PC-3 (cell line): ENCODE results near the gene APOA4. TPM values are rescaled to one million over a fixed set of nuclear protein-coding genes. Genes with fewer than 3 reads are reported as not detected.

Experiments
- ATAC-seq: fragments of 200-7000 bp; cut with Tn5 transposase; 2 replicates; pipeline ENCODE4 v1.9.1; 2020; ENCODE audit warnings: mild to moderate bottlenecking, moderate library complexity
- BruUV-seq: library from RNA; stranded (reverse); fragments of 400-500 nt; replicated peaks from 2 replicates; lab custom pipeline; 2021; lab: Mats Ljungman, UMichigan
- CTCF ChIA-PET: fragments of 300-600 bp; sonication (Branson Sonifier 250); formaldehyde crosslinking; loops from one replicate; lab custom pipeline; 2022; ENCODE audit warnings: antibody characterized with exemption; lab: Charles Lee
- POLR2A ChIA-PET: fragments of 300-600 bp; sonication (Branson Sonifier 250); formaldehyde crosslinking; loops from one replicate; lab custom pipeline; 2022; ENCODE audit warnings: antibody characterized with exemption; ENCODE audit not compliant: unreplicated experiment; lab: Charles Lee
- DNase-seq: peaks from one replicate; pipeline ENCODE4 v3.0.0-alpha.2; 2015
- H2AFZ ChIP-seq: fragments of 300-600 bp; sonication (generic); 2 replicates; pipeline ENCODE4 v1.6.0; 2016; ENCODE audit warnings: antibody characterized with exemption, low read length
- H3F3A ChIP-seq: fragments of 300-600 bp; sonication (generic); one replicate; pipeline ENCODE4 v1.6.0; 2017; ENCODE audit warnings: antibody characterized with exemption, low read length, control low read depth, mild to moderate bottlenecking; ENCODE audit not compliant: unreplicated experiment
- H3K27ac ChIP-seq: fragments of 300-600 bp; sonication (generic); 2 replicates; pipeline ENCODE4 v1.5.1; 2016; ENCODE audit warnings: mild to moderate bottlenecking, low read length
- H3K27me3 ChIP-seq: fragments of 300-600 bp; sonication (generic); 2 replicates; pipeline ENCODE4 v1.6.1; 2016; ENCODE audit warnings: low read length, mixed read lengths
- H3K36me3 ChIP-seq: fragments of 300-600 bp; sonication (generic); 2 replicates; pipeline ENCODE4 v1.6.1; 2016; ENCODE audit warnings: low read depth, mixed run types, low read length, mixed read lengths
- H3K4me1 ChIP-seq: fragments of 300-600 bp; sonication (generic); 2 replicates; pipeline ENCODE4 v1.5.1; 2016; ENCODE audit warnings: low read length; ENCODE audit not compliant: insufficient read depth
- H3K4me2 ChIP-seq: fragments of 300-600 bp; sonication (generic); 2 replicates; pipeline ENCODE4 v1.6.0; 2016; ENCODE audit warnings: low read length
- H3K4me3 ChIP-seq: fragments of 300-600 bp; sonication (generic); 2 replicates; pipeline ENCODE4 v1.5.1; 2016; ENCODE audit warnings: mild to moderate bottlenecking, low read length, mixed read lengths
- H3K79me2 ChIP-seq: fragments of 300-600 bp; sonication (generic); 2 replicates; pipeline ENCODE4 v1.6.1; 2017; ENCODE audit warnings: low read length, mixed read lengths
- H3K9ac ChIP-seq: fragments of 300-600 bp; sonication (generic); 2 replicates; pipeline ENCODE4 v1.6.0; 2016; ENCODE audit warnings: mild to moderate bottlenecking, low read length
- H3K9me2 ChIP-seq: fragments of 300-600 bp; sonication (generic); replicated peaks from 2 replicates; pipeline ENCODE4 v1.6.1; 2016; ENCODE audit warnings: mixed run types, low read length, mixed read lengths
- H3K9me3 ChIP-seq: fragments of 300-600 bp; sonication (generic); 2 replicates; pipeline ENCODE4 v1.6.1; 2016; ENCODE audit warnings: low read length, mixed read lengths
- H4K20me1 ChIP-seq: fragments of 300-600 bp; sonication (generic); 2 replicates; pipeline ENCODE4 v1.6.1; 2016; ENCODE audit warnings: low read length, mixed read lengths
- CTCF ChIP-seq: fragments of 300-600 bp; sonication (generic); conservative IDR thresholded peaks from 2 replicates; pipeline ENCODE4 v1.5.1; 2017; ENCODE audit warnings: antibody characterized with exemption, low read depth, mild to moderate bottlenecking, low read length
- EZH2 ChIP-seq: fragments of 300-600 bp; sonication (generic); IDR thresholded peaks from one replicate; pipeline ENCODE4 v1.6.1; 2017; ENCODE audit warnings: antibody characterized with exemption, mild to moderate bottlenecking, low read length; ENCODE audit not compliant: unreplicated experiment
- EZH2phosphoT487 ChIP-seq: fragments of 300-600 bp; sonication (generic); IDR thresholded peaks from 2 replicates; pipeline ENCODE4 v1.6.1; 2018; ENCODE audit warnings: mild to moderate bottlenecking, antibody characterized with exemption, low read length, borderline replicate concordance
- intact Hi-C: fragments of 100-400 bp; cut with micrococcal nuclease; formaldehyde crosslinking; loops from 2 replicates; pipeline ENCODE4 v1.9.0; 2023
- total RNA-seq: library from RNA; depleted of rRNA; stranded (reverse); fragments of >200 nt; gene quantifications from 2 replicates; pipeline ENCODE4 v1.2.3, GENCODE V29; 2014

Gene APOA4
- total RNA-seq, 1 experiment from 2014 or later = not detected

GRCh38 chr11:116857936-116858335, 34.8 kb upstream of the APOA4 start:
- Histone ChIP-seq H3K27me3 (no peaks in the 10 kb centered on the region), H3K4me1 (peaks cover 32% of the 10 kb centered on the region), H2AFZ (no peak overlapping the region), H3K4me2 (no peak overlapping the region), H3K4me3 (no peak overlapping the region), H3K79me2 (no peaks in the 10 kb centered on the region), H3K9me3 (no peaks in the 10 kb centered on the region), H4K20me1 (no peaks in the 10 kb centered on the region), H3K9me2 (no peaks in the 10 kb centered on the region), H3K9ac (no peak overlapping the region), H3K36me3 (peaks cover 22% of the 10 kb centered on the region), H3F3A (peaks cover 12% of the 10 kb centered on the region), H3K27ac (no peak overlapping the region)
- CTCF ChIA-PET = no interaction called here
- POLR2A ChIA-PET = no interaction called here
- ATAC-seq (no peak), DNase-seq (no peak)
- BruUV-seq = no TSS peak
- no peak for TF ChIP-seq EZH2
- TF ChIP-seq EZH2phosphoT487 = no peak
- no peak for TF ChIP-seq CTCF
- intact Hi-C loops = loop anchor here (10.0 kb wide), 1 partner anchor 377 kb away; the partner anchor contains the start of genes PCSK7 and RNF214

- H3K4me1 ChIP-seq = peaks cover 37% of the 10 kb centered on the region
- TF ChIP-seq EZH2 = no peak
- TF ChIP-seq EZH2phosphoT487 = no peak
- no peak for TF ChIP-seq CTCF
- no peak overlapping the region for H3K27ac ChIP-seq
- H3K9me3 ChIP-seq = no peaks in the 10 kb centered on the region
- peaks cover 22% of the 10 kb centered on the region for H3K36me3 ChIP-seq
- BruUV-seq = no TSS peak
- H3K9ac ChIP-seq = no peak overlapping the region
- intact Hi-C loops = loop anchor here (10.0 kb wide), 1 partner anchor 377 kb away; the partner anchor contains the start of genes PCSK7 and RNF214
- no peak overlapping the region for H2AFZ ChIP-seq
- ChIA-PET CTCF (no interaction called here), POLR2A (interaction anchor here (0.6 kb wide), 1 partner anchor 315 kb away, joined by 3 read pairs; no protein-coding TSS in a partner anchor)
- no peak for DNase-seq
- no peaks in the 10 kb centered on the region for H3K27me3 ChIP-seq
- ATAC-seq = no peak
- H3K4me2 ChIP-seq = no peak overlapping the region
- no peak overlapping the region for H3K4me3 ChIP-seq
- H3K79me2 ChIP-seq = no peaks in the 10 kb centered on the region
- H3K9me2 ChIP-seq = no peaks in the 10 kb centered on the region
- H4K20me1 ChIP-seq = no peaks in the 10 kb centered on the region
- H3F3A ChIP-seq = peaks cover 15% of the 10 kb centered on the region
Measured at GRCh38 chr11:116857316-116857715, 34.2 kb upstream of the APOA4 start.

GRCh38 chr11:116856423-116856822, 33.3 kb upstream of the APOA4 start:
- CTCF ChIA-PET = no interaction called here
- BruUV-seq = no TSS peak
- no peak overlapping the region for H3K27ac ChIP-seq
- DNase-seq (no peak), ATAC-seq (no peak)
- H3K4me3 ChIP-seq = no peak overlapping the region
- H3K4me1 ChIP-seq = peaks cover 37% of the 10 kb centered on the region
- no peak overlapping the region for H3K9ac ChIP-seq
- no peaks in the 10 kb centered on the region for H4K20me1 ChIP-seq
- no peaks in the 10 kb centered on the region for H3K9me3 ChIP-seq
- no peaks in the 10 kb centered on the region for H3K79me2 ChIP-seq
- peaks cover 15% of the 10 kb centered on the region for H3F3A ChIP-seq
- POLR2A ChIA-PET = no interaction called here
- TF ChIP-seq EZH2 (no peak), CTCF (no peak), EZH2phosphoT487 (no peak)
- H2AFZ ChIP-seq = no peak overlapping the region
- peaks cover 22% of the 10 kb centered on the region for H3K36me3 ChIP-seq
- H3K4me2 ChIP-seq = no peak overlapping the region
- no peaks in the 10 kb centered on the region for H3K27me3 ChIP-seq
- no peaks in the 10 kb centered on the region for H3K9me2 ChIP-seq
- intact Hi-C loops = loop anchor here (10.0 kb wide), 1 partner anchor 378 kb away; the partner anchor contains the start of genes PCSK7 and RNF214
